ENCODE results near the gene ZNF135. TPM values are rescaled to one million over a fixed set of nuclear protein-coding genes. Genes with fewer than 3 reads are reported as not detected.

Gene ZNF135
- total RNA-seq, 1 donor from 2014 or later, result 11.0 TPM

DNA sequence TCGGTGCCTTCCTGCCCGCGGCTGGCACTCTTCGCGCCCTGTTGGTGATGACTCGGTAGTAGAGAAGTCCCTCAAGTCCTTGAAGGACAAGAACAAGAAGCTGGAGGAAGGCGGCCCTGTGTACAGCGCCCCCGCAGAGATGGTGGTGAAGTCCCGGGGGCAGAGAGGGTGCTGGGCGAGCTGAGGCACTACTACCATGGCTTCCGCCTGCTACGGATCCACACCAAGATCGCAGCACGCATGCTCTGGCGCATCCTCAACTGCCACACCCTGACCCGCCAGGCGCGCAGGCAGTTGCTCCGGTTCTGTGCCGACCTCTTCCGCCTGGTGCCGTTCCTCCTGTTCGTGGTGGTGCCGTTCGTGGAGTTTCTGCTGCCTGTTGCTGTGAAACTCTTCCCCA lies 14.2 kb upstream of the ZNF135 start:
- DNase-seq (ENCODE audit: low spot score) (no peak), ATAC-seq (no peak)
- intact Hi-C loops (cut with DNase I), result no loop called here

DNA sequence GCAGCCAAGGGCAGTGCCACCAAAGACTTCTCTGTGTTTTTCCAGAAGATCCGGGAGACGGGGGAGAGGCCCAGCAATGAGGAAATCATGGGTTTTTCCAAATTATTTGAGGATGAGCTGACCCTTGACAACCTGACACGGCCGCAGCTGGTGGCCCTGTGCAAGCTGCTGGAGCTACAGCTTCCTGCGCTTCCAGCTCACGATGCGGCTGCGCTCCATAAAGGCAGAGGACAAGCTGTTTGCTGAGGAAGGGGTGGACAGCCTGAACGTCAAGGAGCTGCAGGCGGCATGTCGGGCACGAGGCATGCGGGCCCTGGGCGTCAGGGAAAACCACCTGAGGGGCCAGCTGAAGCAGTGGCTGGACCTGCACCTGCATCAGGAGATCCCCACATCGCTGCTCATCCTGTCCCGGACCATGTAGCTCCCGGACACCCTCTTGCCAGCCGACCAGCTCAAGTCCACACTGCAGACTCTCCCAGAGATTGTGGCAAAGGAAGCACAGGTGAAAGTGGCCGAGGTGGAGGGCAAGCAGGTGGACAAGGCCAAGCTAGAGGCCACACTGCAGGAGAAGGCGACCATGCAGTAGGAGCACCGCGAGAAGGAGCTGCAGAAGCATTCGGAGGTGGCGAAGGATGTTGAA lies 13.6 kb upstream of the ZNF135 start:
- DNase-seq (ENCODE audit: low spot score) (no peak), ATAC-seq (no peak)
- intact Hi-C loops (cut with DNase I), result no loop called here

DNA sequence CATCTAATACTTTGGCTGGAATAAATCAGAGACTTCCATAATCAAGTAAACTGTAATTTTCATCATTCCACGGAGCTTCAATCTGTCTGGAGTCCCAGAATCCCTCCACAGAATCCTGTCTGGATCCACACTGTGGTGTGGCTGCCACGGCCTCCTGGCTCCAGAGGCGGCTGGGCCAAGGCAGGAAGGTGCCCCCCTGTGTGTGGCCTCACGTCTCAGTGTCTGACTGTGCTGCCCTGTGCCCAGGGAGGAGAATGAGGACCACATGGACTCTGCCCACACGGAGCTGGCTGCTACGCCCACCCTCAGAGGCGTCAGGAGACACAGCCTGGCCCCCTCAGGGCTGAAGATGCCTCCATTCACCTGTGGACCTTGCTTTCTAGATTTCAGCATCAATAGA lies 12.2 kb upstream of the ZNF135 start:
- intact Hi-C loops (cut with DNase I), result no loop called here
- DNase-seq (ENCODE audit: low spot score) (no peak), ATAC-seq (no peak)

DNA sequence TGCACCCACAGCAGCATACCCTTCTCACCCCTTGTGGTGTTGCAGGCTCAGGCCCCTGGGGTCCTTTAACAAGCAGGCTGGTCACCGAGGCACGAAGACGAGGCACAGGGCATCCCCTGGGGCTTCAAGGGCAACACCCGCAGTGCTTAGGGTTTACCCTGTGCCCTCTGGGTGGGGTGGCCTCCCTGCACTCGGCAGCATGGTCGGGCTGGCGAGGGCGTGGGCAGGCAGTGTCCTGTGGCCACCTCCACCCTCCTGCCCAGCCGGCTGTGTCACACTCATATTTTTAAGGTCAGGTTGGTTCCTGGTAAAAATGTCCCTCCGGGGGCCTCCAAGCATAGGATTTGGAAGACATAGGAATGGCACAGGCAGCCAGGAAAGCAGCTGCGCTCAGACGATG lies 11.4 kb upstream of the ZNF135 start:
- DNase-seq (ENCODE audit: low spot score) (no peak), ATAC-seq (no peak)
- intact Hi-C loops (cut with DNase I), result no loop called here

DNA sequence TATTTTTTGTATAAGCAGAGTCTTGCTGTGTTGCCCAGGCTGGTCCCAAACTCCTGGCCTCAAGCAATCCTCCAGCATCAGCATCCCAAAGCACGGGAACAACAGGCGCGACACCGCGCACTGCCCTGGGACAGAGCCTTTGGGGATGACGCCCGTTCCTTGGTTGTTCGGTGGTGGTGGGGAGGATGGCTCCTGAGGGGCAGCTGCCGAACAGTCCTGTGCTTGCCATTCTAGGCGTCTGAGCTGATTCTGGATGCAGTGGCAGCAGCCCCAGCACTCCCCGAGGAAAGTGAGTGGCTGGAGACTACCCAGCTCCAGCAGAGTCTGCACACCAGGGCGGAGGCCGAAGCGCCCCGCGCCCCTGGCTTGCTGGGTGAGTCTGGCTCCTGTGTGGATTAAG lies 6.8 kb upstream of the ZNF135 start:
- ATAC-seq (no peak), DNase-seq (ENCODE audit: low spot score) (no peak)
- intact Hi-C loops (cut with DNase I), result no loop called here

DNA sequence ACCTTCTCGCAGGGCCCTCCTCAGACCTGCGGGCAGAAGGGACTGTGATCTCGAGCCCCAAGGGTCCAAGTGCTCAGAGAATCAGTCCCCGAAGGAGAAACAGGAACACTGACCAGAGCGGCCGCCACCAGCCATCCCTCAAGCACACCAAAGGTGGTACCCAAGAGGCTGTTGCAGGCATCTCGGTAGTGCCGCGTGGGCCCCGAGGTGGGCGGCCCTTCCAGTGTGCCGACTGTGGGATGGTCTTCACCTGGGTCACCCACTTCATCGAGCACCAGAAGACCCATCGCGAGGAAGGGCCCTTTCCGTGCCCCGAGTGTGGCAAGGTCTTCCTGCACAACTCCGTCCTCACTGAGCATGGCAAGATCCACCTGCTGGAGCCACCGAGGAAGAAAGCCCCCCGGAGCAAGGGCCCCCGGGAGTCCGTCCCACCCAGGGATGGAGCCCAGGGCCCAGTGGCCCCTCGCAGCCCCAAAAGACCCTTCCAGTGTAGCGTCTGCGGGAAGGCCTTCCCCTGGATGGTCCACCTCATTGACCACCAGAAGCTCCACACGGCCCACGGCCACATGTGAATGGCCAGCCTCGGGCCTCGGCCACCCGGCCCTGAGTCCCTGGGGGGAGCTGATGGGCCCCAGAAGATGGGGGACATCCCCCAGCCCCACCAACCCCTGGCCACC lies 5.5 kb upstream of the ZNF135 start:
- DNase-seq (ENCODE audit: low spot score) (no peak), ATAC-seq (no peak)
- intact Hi-C loops (cut with DNase I), result no loop called here

DNA sequence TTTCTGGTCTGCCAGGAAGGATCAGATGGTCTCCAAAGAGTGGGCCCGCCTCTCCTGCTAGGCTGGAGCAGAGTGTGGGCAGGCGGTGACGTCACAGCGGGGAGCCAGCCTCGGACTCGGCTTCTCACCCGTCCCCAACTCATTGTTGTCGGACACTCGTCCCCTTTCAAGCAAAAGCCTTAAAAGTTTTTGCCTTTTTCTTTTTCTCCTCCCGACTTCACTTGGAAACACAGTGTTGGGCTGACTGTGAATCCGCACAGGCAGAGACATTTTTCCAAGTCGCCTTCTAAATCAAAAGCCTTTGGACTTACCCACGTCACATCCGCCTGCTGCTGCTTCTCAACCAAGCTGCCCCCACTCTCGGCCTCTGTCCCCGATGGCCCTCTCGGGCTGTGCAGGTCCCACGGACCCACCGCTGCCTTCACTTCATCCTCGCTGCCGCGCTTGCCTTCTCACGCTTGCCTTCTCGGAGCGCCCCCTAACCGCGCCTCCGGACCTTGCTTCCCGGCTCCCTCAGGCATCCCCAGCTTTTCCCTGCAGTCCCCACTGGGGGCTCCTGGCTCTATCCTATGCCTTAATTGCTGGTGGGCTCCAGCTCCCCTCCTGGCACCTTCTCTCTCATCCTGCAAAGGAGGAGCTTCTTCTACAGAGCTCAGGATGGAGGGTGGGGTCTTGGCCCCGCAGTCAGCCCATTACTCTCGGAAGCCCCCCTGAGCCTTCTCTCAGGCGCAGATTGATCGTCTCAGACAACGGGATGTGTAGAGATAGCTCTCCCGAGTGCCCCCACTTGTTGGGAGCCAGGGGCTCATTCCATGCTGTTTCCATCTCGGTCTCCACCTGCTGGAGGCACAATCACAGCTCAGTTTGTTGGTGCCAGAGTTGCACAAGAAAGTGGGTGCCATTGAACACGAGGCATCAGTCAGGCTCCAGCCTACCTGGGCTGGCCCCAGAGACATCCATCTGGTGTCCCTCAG lies 3.9 kb upstream of the ZNF135 start:
- intact Hi-C loops (cut with DNase I), result no loop called here
- ATAC-seq, result no peak
- DNase-seq (ENCODE audit: low spot score), result peak; percentile 71

DNA sequence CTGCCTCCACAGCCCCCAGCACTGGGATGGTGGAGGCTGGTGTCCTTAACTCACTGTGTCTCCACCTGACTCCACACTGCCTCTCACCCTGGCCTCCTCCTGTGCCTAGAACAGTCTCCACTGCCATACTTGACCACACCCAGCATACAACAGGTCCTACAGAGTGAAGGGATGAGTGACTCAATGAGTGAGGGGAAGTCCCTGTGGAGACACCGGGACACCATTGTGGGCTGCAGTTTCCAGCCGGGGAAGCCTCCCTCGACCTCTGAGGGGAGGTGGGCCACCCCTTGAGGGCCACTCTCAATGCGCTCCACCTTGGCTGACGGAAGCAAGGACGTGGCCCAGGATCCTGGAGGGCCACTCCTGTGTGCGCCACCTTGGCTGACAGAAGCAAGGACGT lies 2.8 kb upstream of the ZNF135 start:
- DNase-seq (ENCODE audit: low spot score), result no peak
- intact Hi-C loops (cut with DNase I), result no loop called here
- ATAC-seq, result no peak

DNA sequence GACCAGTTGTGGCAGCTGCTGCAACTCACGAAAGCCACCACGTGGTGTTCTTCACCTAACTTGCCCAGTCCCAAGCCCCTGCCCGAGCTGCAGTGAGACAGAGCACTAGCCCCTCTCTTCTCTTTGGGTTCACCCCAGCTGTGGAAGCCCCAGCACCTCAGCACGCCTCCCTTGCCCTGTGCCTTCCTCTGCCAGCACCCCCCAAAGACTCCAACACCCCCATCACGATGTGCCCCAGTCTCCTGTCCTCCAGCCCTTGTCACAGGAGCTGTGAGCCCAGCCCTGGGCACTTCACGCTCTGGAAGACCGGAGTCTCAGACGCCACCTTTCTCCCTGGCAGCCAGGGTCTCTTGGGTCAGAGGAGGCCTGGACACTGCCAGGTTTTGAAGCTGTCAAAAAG lies 2.2 kb upstream of the ZNF135 start:
- intact Hi-C loops (cut with DNase I), result no loop called here
- ATAC-seq (no peak), DNase-seq (ENCODE audit: low spot score) (no peak)

DNA sequence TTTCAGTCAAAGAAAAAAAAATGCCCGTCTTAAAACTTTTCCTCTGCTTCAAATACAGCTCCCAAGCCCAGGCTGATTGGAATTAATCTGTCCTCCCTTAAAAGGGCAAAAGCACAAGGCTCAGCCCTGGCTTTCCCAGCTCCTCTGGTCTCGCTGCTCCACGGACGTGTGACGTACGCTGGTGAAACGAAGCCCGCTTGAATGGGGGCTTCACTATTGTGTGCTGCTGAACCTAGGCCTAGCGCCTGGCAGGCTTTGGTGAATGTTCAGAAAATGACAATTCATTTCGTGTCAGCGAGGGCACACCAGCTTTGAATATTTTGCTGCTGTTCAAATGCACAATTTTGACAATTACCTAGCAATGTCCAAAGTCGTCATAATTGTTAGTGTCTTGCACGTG lies 615 bp upstream of the ZNF135 start:
- no peak for ATAC-seq
- intact Hi-C loops (cut with DNase I), result no loop called here
- DNase-seq (ENCODE audit: low spot score), result no peak

DNA sequence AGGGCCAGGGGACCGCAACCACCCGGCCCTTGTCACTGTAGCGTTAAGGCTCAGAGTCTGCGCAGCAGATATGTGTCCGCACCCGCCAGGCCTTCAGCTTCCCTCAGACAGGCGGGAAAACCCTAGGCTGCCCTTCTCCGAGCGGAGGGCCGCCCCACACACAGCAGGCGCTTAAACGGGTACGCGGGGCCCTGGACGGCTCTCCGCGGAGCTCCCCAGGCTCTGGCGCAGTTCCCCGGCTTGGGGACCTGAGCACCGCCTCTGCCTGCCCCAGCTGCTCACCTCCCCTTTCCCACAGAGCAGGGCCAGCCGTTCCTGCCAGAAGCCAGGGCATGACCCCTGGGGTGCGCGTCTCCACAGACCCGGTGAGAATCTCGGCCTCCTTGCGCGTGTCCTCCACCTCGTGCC lies 593 bp downstream of the ZNF135 start:
- DNase-seq (ENCODE audit: low spot score) (no peak), ATAC-seq (peak; percentile 25)
- intact Hi-C loops (cut with DNase I), result no loop called here

DNA sequence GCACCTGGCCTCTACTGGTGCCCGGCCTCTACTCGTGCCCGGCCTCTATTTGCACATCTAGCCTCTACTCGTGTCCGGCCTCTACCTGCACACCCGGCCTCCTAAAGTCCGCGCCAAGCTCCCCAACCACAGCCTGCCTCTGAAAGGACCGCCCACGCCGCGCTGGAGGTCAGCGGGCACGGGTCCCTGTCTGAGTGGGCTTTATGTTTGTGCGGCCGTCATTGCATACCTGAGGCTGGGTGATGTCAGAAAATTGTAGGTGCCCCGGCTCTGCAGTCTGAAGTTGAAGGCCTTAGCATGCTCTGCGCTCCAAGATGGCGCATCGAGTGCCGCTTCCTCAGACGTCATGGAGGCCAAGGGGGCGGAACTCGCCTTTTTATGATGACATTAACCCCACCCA lies 1.1 kb downstream of the ZNF135 start:
- no peak for ATAC-seq
- intact Hi-C loops (cut with DNase I), result no loop called here
- no peak for DNase-seq (ENCODE audit: low spot score)

DNA sequence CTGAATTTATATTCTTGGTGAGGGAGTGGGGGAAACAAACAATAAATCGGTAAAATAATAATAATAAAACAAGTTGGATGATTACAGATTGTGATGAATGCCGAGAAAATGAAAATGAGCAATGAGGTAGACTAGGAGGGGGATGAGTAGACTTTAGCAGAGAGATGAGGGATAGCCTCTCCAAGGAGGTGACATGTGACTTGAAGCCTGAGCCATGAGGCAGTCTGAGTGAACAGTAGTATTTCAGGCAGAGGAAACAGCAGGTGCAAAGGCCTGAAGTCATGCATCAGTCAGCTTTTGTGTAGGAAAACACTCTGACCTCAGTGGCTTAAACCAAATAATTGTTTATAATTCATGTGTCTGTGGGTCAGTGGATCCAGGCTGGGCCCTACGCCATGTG lies 4.6 kb downstream of the ZNF135 start:
- intact Hi-C loops (cut with DNase I), result no loop called here
- ATAC-seq (no peak), DNase-seq (ENCODE audit: low spot score) (no peak)

DNA sequence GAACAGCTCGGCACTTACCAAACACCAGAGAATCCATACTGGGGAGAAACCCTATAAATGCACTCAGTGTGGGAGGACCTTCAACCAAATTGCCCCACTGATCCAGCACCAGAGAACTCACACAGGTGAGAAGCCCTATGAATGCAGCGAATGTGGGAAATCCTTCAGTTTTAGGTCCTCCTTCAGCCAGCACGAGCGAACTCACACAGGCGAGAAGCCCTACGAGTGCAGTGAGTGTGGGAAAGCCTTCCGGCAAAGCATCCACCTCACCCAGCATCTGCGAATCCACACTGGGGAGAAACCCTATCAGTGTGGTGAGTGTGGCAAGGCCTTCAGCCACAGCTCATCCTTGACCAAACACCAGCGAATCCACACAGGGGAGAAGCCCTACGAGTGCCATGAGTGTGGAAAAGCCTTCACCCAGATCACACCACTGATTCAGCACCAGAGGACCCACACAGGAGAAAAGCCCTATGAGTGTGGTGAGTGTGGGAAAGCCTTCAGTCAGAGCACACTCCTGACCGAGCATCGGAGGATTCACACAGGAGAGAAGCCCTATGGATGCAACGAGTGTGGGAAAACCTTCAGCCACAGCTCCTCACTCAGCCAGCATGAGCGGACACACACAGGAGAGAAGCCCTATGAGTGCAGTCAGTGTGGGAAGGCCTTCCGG lies 8.3 kb downstream of the ZNF135 start:
- ATAC-seq (no peak), DNase-seq (ENCODE audit: low spot score) (no peak)
- intact Hi-C loops (cut with DNase I), result no loop called here

DNA sequence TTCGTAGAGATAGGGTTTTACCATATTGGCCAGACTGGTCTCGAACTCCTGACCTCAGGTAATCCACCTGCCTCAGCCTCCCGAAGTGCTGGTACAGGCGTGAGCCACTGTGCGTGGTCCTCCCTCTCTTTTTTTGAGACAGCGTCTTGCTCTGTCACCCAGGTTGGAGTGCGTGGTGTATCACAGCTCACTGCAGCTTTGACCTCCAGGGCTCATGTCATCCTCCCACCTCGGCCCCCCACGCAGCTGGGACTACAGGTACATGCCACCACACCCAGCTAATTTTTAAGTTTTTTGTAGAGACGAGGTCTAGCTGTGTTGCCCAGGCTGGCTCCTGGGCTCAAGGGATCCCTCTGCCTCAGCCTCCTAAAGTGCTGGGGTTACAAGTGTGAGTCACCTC lies 20.7 kb downstream of the ZNF135 start:
- ATAC-seq (no peak), DNase-seq (ENCODE audit: low spot score) (no peak)
- intact Hi-C loops (cut with DNase I), result no loop called here

DNA sequence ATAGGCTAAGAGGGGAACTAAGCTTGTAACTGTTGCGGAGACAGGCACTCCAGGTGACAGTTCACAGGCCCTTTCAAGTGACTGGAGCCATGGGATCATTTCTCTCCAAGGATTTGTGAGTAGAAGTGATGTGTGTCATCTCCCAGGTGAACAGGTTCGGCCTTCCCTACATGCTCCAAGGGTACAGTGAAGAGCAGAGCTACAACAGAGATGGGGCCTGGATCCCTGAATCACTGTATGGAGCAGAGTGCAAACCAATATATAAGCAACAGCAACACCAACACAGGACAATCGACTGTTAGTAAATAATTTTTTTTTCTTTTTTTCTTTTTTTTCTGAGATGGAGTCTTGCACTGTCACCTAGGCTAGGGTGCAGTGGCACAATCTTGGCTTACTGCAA lies 23.9 kb downstream of the ZNF135 start:
- ATAC-seq, result no peak
- intact Hi-C loops (cut with DNase I), result no loop called here
- no peak for DNase-seq (ENCODE audit: low spot score)

DNA sequence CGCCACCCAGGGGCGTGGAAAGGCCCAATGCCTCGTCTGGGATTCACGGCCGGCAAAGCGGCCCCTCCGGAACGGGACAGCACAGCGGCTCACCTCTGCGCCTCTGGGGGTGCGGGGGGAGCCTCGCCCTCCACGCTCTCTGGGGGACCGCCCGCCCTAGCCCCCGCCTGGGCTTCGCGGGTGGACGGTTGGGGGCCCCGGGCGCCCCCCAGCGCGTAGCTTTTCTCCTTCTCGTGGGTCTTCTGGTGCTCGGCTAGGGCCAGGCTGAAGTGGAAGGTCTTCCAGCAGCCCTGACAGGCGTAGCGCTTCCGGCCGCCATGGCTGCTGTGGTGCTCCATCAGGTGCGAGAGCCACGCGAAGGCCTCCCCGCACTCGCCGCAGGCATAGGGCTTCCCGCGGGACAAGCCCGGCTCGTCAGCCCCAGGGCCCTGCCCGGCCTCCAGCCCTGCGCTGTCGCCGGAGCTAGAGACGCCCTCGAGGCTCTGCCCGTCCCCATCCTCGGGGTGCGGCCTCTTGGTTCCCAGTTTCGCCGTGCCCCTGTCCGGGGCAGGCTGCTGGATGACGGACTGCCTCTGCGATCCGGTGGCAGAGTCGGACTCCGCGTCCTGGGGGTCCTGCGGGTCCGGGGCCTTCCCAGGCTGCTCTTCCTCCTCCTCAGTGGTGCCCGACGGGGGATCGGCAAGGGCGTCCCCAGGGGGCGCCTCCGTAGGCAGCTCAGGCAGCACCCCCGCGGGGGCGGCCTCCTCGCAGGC lies 25.7 kb downstream of the ZNF135 start:
- intact Hi-C loops (cut with DNase I), result no loop called here
- ATAC-seq (no peak), DNase-seq (ENCODE audit: low spot score) (no peak)

DNA sequence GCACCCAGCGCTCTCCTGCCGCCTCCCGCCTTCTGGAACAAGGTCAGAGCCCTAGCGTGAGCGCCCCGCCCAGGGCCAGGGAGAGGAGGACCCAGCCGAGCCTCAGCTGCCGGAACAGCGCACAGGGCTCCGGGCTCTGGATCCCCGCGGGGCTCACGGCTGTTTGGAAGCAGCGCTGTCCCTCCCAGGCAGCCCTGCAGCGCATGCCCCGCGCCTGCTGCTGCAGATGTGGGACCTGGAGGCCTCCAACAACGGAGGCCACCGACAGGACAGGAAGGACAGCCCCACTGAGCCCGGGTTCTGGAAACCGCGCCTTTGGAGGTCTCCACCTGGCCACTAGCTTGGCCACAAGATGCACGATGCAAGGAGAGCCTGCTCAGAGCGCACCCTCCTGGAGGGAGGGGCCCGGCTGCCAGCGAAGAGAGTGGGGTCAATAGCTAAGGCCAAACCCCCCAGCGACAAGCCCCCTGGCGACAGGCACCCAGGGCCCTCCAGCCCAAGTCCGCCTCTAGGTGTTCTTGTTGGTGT lies 26.3 kb downstream of the ZNF135 start:
- intact Hi-C loops (cut with DNase I), result no loop called here
- DNase-seq (ENCODE audit: low spot score) (no peak), ATAC-seq (no peak)
